ENCODE results near the gene EPAS1. TPM values are rescaled to one million over a fixed set of nuclear protein-coding genes. Genes with fewer than 3 reads are reported as not detected.

The EPAS1 gene
- polyA plus RNA-seq, 4 donors: 39.2 to 62.4 (median 43.0) TPM

- no peak for DNase-seq (ENCODE audit: low read depth in 4 of 4, low spot score in 2 of 4)
Observed at GRCh38 chr2:46299365-46300263, 2.4 kb downstream of the EPAS1 start.

GRCh38 chr2:46300406-46300832 lies 3.2 kb downstream of the EPAS1 start:
- no peak for DNase-seq (ENCODE audit: low read depth in 4 of 4, low spot score in 2 of 4)

GRCh38 chr2:46302005-46302695 lies 4.9 kb downstream of the EPAS1 start:
- DNase-seq (ENCODE audit: low read depth in 4 of 4, low spot score in 2 of 4): no peak

GRCh38 chr2:46303233-46303632 lies 6.0 kb downstream of the EPAS1 start:
- no peak for DNase-seq (ENCODE audit: low read depth in 4 of 4, low spot score in 2 of 4)

- DNase-seq (ENCODE audit: low read depth in 4 of 4, low spot score in 2 of 4): no peak
Observed at GRCh38 chr2:46303822-46304221, 6.6 kb downstream of the EPAS1 start.

GRCh38 chr2:46304635-46305034 lies 7.4 kb downstream of the EPAS1 start:
- no peak for DNase-seq (ENCODE audit: low read depth in 4 of 4, low spot score in 2 of 4)

GRCh38 chr2:46305187-46305586 lies 8.0 kb downstream of the EPAS1 start:
- DNase-seq (ENCODE audit: low read depth in 4 of 4, low spot score in 2 of 4): no peak

- no peak for DNase-seq (ENCODE audit: low read depth in 4 of 4, low spot score in 2 of 4)
Observed at GRCh38 chr2:46305767-46306166, 8.6 kb downstream of the EPAS1 start.

- DNase-seq (ENCODE audit: low read depth in 4 of 4, low spot score in 2 of 4): no peak
Observed at GRCh38 chr2:46306330-46306751, 9.1 kb downstream of the EPAS1 start.

GRCh38 chr2:46306988-46307655 lies 9.9 kb downstream of the EPAS1 start:
- no peak for DNase-seq (ENCODE audit: low read depth in 4 of 4, low spot score in 2 of 4)

- no peak for DNase-seq (ENCODE audit: low read depth in 4 of 4, low spot score in 2 of 4)
Observed at GRCh38 chr2:46308081-46308480, 10.9 kb downstream of the EPAS1 start.

- DNase-seq (ENCODE audit: low read depth in 4 of 4, low spot score in 2 of 4): no peak
Observed at GRCh38 chr2:46308629-46309028, 11.4 kb downstream of the EPAS1 start.

GRCh38 chr2:46309052-46309953 lies 12.1 kb downstream of the EPAS1 start:
- DNase-seq (ENCODE audit: low read depth in 4 of 4, low spot score in 2 of 4): no peak

GRCh38 chr2:46310446-46310845 lies 13.2 kb downstream of the EPAS1 start:
- DNase-seq (ENCODE audit: low read depth in 4 of 4, low spot score in 2 of 4): no peak

GRCh38 chr2:46311651-46312223 lies 14.5 kb downstream of the EPAS1 start:
- DNase-seq (ENCODE audit: low read depth in 4 of 4, low spot score in 2 of 4): no peak

- DNase-seq (ENCODE audit: low read depth in 4 of 4, low spot score in 2 of 4): no peak
Observed at GRCh38 chr2:46313063-46313462, 15.9 kb downstream of the EPAS1 start.

- DNase-seq (ENCODE audit: low read depth in 4 of 4, low spot score in 2 of 4): no peak
Observed at GRCh38 chr2:46314065-46314835, 17.0 kb downstream of the EPAS1 start.

- no peak for DNase-seq (ENCODE audit: low read depth in 4 of 4, low spot score in 2 of 4)
Observed at GRCh38 chr2:46315103-46315890, 18.1 kb downstream of the EPAS1 start.
